Spleen (tissue), 11 donors: ENCODE data around the gene AP4E1. TPM values are rescaled to one million over a fixed set of nuclear protein-coding genes. Genes with fewer than 3 reads are reported as not detected.
"Not testable (repeated sequence)": the region's sequence is repeated elsewhere in the genome, so short reads cannot be mapped to it uniquely, and the experiment has no call there.

Source experiments
- DNase-seq: peaks from one replicate; pipeline ENCODE4 v3.0.0-alpha.2; 2020
- H3K27ac ChIP-seq, 8 donors: fragments of 200-600 bp; sonication (generic) in 7 of 8; 1 replicate in 4 of 8; 2 replicates in 4 of 8; pipeline versions ENCODE4 v1.5.0 to v1.8.0; 2016 to 2021; ENCODE audit warnings: inconsistent platforms in 4 of 8, mild to moderate bottlenecking in 4 of 8, moderate library complexity in 1 of 8
- H3K27me3 ChIP-seq, 7 donors: fragments of 200-600 bp; sonication (generic) in 6 of 7; replicated peaks in 1 of 7; 1 replicate in 4 of 7; 2 replicates in 3 of 7; pipeline versions ENCODE4 v1.5.0 to v1.8.0; 2016 to 2021; ENCODE audit warnings: inconsistent platforms in 3 of 7, mild to moderate bottlenecking in 1 of 7
- H3K36me3 ChIP-seq, 6 donors: fragments of 200-600 bp; sonication (generic) in 5 of 6; 1 replicate in 4 of 6; 2 replicates in 2 of 6; pipeline versions ENCODE4 v1.5.0 to v1.8.0; 2016 to 2021; ENCODE audit warnings: inconsistent platforms in 2 of 6
- H3K4me1 ChIP-seq, 6 donors: fragments of 200-600 bp; sonication (generic) in 5 of 6; 1 replicate in 3 of 6; 2 replicates in 3 of 6; pipeline versions ENCODE4 v1.5.0 to v1.8.0; 2016 to 2021; ENCODE audit warnings: inconsistent platforms in 3 of 6
- H3K4me3 ChIP-seq, 8 donors: fragments of 200-600 bp; sonication (generic) in 7 of 8; 1 replicate in 4 of 8; 2 replicates in 4 of 8; pipeline versions ENCODE4 v1.5.0 to v1.8.0; 2016 to 2021; ENCODE audit warnings: inconsistent platforms in 4 of 8, mild to moderate bottlenecking in 4 of 8, moderate library complexity in 2 of 8
- H3K9me3 ChIP-seq, 8 donors: fragments of 200-600 bp; sonication (generic) in 7 of 8; 1 replicate in 4 of 8; 2 replicates in 4 of 8; pipeline versions ENCODE4 v1.5.0 to v1.8.0; 2016 to 2021; ENCODE audit warnings: inconsistent platforms in 4 of 8
- POLR2A ChIP-seq, 3 donors: fragments of 450-650 bp; IDR thresholded peaks; one replicate each; pipeline ENCODE4 v1.5.1; 2017; ENCODE audit warnings: antibody characterized with exemption in 3 of 3, mild to moderate bottlenecking in 1 of 3
- POLR2AphosphoS5 ChIP-seq, 3 donors: sonication (generic); formaldehyde crosslinking; IDR thresholded peaks; one replicate each; pipeline ENCODE4 v1.5.1; 2017; ENCODE audit warnings: antibody characterized with exemption in 3 of 3
- WGBS, 5 donors: extraction: QIAGEN DNeasy Blood & Tissue Kit in 3 of 5; methylation state at CpG; one replicate each; pipeline versions ENCODE4 v1.1.5 to v1.1.7; 2013 to 2018; 5-methylcytosine and 5-hydroxymethylcytosine counted together
- intact Hi-C: fragments of 100-400 bp; cut with DNase I; formaldehyde crosslinking; loops from one replicate; pipeline ENCODE4 v1.15.0; 2023; ENCODE audit warnings: low total_unique reads
- polyA plus RNA-seq, 3 donors: library from polyadenylated mRNA; stranded (reverse); fragments of 200-250 nt; gene quantifications; one replicate each; pipeline ENCODE4 v1.2.1, GENCODE V29; 2013
- total RNA-seq, 7 donors: library from RNA; depleted of rRNA in 3 of 7; stranded (reverse); fragments of >200 nt in 3 of 7; fragmentation: NEBNext Ultra II Directional in 4 of 7; extraction: Animal tissue kit (Norgen Biotek cat#: 25700) in 4 of 7; gene quantifications; one replicate each; pipeline versions ENCODE4 v1.1.0 to v1.2.1, GENCODE V29; 2016 to 2021
- TF ChIP-seq, protein P1 (sequence below), 11 experiments: fragments of 200-600 bp in 7 of 11; fragments of 450-650 bp in 4 of 11; sonication (generic) in 4 of 11; IDR thresholded peaks in 8 of 11; conservative IDR thresholded peaks in 3 of 11; 1 replicate in 7 of 11; 2 replicates in 4 of 11; pipeline versions ENCODE4 v1.4.0 to v1.8.0; 2016 to 2021; ENCODE audit warnings: antibody characterized with exemption in 11 of 11, inconsistent platforms in 4 of 11, mild to moderate bottlenecking in 1 of 11
- donor health status: healthy with polysubstance abuse.
- donor health status: DM: no; HTN: no; CAD: no; lungs with moderate emphysema.
- donor health status: DM: no; HTN: no; CAD: no.
- donor health status: Bipolar disorder and iron deficiency.
- donor health status: healthy.
- donor health status: DM: no; HTN: no; CAD: no.
- donor health status: DM: yes; HTN: yes; CAD: no.

AP4E1 gene
- total and polyA plus RNA-seq, 10 donors: 2.1 to 17.4 (median 13.3) TPM

DNA sequence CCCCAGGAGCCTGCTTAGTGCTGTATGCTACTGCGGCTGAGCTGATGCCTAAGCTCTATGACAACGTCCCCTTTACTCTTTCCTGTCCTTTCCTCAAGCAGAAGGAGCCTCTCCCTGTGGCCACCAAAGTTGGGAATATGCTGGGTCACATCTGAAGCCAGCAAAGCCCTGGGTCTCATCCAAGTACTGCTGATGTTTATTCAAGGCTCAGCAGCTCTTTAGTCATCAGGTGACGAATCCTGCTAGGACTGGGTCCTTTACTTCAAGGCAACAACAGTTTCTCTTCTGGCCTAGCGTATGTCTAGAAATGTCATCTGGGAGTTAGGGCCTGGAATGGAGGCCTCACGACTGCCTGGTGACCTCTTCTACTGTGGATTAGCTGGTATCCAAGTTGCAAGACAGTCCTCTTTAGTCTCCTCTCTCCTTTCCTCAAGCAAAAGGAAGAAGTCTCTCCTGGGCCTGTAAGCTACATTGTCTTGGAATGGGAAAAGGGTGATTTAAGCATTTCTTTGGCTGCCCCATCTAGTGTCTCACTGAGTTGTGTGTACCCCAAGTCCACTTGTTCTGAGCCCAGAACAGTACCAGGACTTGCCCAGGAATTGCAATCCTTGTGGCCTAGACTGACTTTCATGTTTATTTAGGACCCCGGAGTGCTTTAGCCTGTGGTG is 122.3 kb downstream of the AP4E1 start:
- WGBS, 5 donors: 82 to 97% (median 94%) methylated on average over 5 to 6 of the region's 6 CpGs
- DNase-seq: no peak
- no peaks in the 10 kb centered on the region for H3K27me3 ChIP-seq
- TF ChIP-seq POLR2AphosphoS5 (IDR thresholded peaks at IDR 0.05) (no peak), POLR2A (IDR thresholded peaks at IDR 0.05) (no peak)
- TF ChIP-seq, protein P1, sequence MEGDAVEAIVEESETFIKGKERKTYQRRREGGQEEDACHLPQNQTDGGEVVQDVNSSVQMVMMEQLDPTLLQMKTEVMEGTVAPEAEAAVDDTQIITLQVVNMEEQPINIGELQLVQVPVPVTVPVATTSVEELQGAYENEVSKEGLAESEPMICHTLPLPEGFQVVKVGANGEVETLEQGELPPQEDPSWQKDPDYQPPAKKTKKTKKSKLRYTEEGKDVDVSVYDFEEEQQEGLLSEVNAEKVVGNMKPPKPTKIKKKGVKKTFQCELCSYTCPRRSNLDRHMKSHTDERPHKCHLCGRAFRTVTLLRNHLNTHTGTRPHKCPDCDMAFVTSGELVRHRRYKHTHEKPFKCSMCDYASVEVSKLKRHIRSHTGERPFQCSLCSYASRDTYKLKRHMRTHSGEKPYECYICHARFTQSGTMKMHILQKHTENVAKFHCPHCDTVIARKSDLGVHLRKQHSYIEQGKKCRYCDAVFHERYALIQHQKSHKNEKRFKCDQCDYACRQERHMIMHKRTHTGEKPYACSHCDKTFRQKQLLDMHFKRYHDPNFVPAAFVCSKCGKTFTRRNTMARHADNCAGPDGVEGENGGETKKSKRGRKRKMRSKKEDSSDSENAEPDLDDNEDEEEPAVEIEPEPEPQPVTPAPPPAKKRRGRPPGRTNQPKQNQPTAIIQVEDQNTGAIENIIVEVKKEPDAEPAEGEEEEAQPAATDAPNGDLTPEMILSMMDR (IDR thresholded peaks at IDR 0.05 in 8 of 11, conservative IDR thresholded peaks at IDR 0.05 in 3 of 11): no peak
- no peaks in the 10 kb centered on the region for H3K4me1 ChIP-seq
- H3K4me3 ChIP-seq: no peak overlapping the region
- no peak overlapping the region for H3K27ac ChIP-seq
- H3K36me3 ChIP-seq: no peaks in the 10 kb centered on the region
- no peaks in the 10 kb centered on the region for H3K9me3 ChIP-seq
- intact Hi-C loops: no loop called here

GRCh38 chr15:51037474-51037873 is 129.0 kb downstream of the AP4E1 start:
- H3K27ac ChIP-seq, H3K36me3 ChIP-seq, H3K9me3 ChIP-seq, intact Hi-C loops, DNase-seq, H3K27me3 ChIP-seq, H3K4me3 ChIP-seq, H3K4me1 ChIP-seq: not testable (repeated sequence)
- WGBS, 5 donors: 94 to 99% (median 98%) methylated on average over 9 to 13 of the region's 13 CpGs

- TF ChIP-seq, protein P1 (IDR thresholded peaks at IDR 0.05 in 8 of 11, conservative IDR thresholded peaks at IDR 0.05 in 3 of 11): no peak
- TF ChIP-seq POLR2AphosphoS5 (IDR thresholded peaks at IDR 0.05) (no peak), POLR2A (IDR thresholded peaks at IDR 0.05) (no peak)
- intact Hi-C loops: no loop called here
- no peaks in the 10 kb centered on the region for H3K4me1 ChIP-seq
- no peaks in the 10 kb centered on the region for H3K36me3 ChIP-seq
- WGBS, 5 donors: 73 to 95% (median 89%) methylated on average over 3 to 7 of the region's 7 CpGs
- H3K27me3 ChIP-seq: no peaks in the 10 kb centered on the region
- H3K9me3 ChIP-seq: no peaks in the 10 kb centered on the region
- no peak for DNase-seq
- H3K4me3 ChIP-seq: no peak overlapping the region
- no peak overlapping the region for H3K27ac ChIP-seq
Observed at GRCh38 chr15:51038162-51038973, 129.9 kb downstream of the AP4E1 start.

DNA sequence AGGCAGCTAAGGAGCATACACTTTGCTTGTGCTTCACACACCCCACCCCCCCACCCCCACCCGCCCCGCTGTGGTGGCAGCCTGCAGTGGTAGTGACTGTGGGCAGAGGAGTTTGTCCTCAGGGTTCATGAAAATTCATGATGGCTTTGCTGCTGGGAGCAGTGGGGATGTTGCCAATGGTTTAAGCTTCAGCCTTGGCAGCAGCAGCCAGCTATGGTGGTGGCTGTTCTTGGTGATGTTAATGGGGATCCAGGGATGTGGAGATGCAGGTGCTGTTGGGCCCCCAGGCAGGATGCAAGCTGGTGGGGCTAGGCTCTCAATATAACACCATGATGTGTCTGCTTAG is 130.5 kb downstream of the AP4E1 start:
- intact Hi-C loops: no loop called here
- TF ChIP-seq, protein P1 (IDR thresholded peaks at IDR 0.05 in 8 of 11, conservative IDR thresholded peaks at IDR 0.05 in 3 of 11): no peak
- TF ChIP-seq POLR2AphosphoS5 (IDR thresholded peaks at IDR 0.05): no peak
- TF ChIP-seq POLR2A (IDR thresholded peaks at IDR 0.05): no peak
- Histone ChIP-seq H3K4me1 (no peaks in the 10 kb centered on the region), H3K27ac (no peak overlapping the region), H3K36me3 (no peaks in the 10 kb centered on the region), H3K9me3 (no peaks in the 10 kb centered on the region), H3K27me3 (no peaks in the 10 kb centered on the region), H3K4me3 (no peak overlapping the region)
- 90 to 100% (median 100%) methylated on average over 2 of the region's 2 CpGs for WGBS, 5 donors
- DNase-seq: no peak
